IPS-15b (cell line): ENCODE measurements around the gene CNGA3.

ENCODE experiments used
- H3K27me3 ChIP-seq: one replicate; pipeline ENCODE4 v1.6.1; 2013; ENCODE audit warnings: low read length; ENCODE audit not compliant: control insufficient read depth, insufficient read depth
- H3K36me3 ChIP-seq: one replicate; pipeline ENCODE4 v1.6.1; 2013; ENCODE audit warnings: low read length; ENCODE audit not compliant: control insufficient read depth, insufficient read depth
- H3K4me1 ChIP-seq: one replicate; pipeline ENCODE4 v1.6.1; 2013; ENCODE audit warnings: mild to moderate bottlenecking, low read length; ENCODE audit not compliant: control insufficient read depth, insufficient read depth
- H3K4me3 ChIP-seq: one replicate; pipeline ENCODE4 v1.5.1; 2013; ENCODE audit warnings: low read depth, low read length
- H3K9ac ChIP-seq: one replicate; pipeline ENCODE4 v1.6.1; 2013; ENCODE audit warnings: low read depth, mild to moderate bottlenecking, low read length
- H3K9me3 ChIP-seq: one replicate; pipeline ENCODE4 v1.6.1; 2013; ENCODE audit warnings: mild to moderate bottlenecking, low read length; ENCODE audit not compliant: control insufficient read depth, insufficient read depth

Gene CNGA3

GRCh38 chr2:98379311-98380202, 33.3 kb downstream of the CNGA3 start:
- Histone ChIP-seq H3K27me3 (no peaks in the 10 kb centered on the region), H3K9ac (no peak overlapping the region), H3K4me1 (no peaks in the 10 kb centered on the region), H3K4me3 (no peak overlapping the region), H3K36me3 (no peaks in the 10 kb centered on the region), H3K9me3 (no peaks in the 10 kb centered on the region)

- no peaks in the 10 kb centered on the region for H3K27me3 ChIP-seq
- no peaks in the 10 kb centered on the region for H3K36me3 ChIP-seq
- no peaks in the 10 kb centered on the region for H3K4me1 ChIP-seq
- no peak overlapping the region for H3K9ac ChIP-seq
- H3K9me3 ChIP-seq, result no peaks in the 10 kb centered on the region
- no peak overlapping the region for H3K4me3 ChIP-seq
These were observed 33.9 kb downstream of the CNGA3 start for GRCh38 chr2:98380203-98380535.

- no peaks in the 10 kb centered on the region for H3K36me3 ChIP-seq
- no peak overlapping the region for H3K9ac ChIP-seq
- no peaks in the 10 kb centered on the region for H3K4me1 ChIP-seq
- H3K27me3 ChIP-seq, result no peaks in the 10 kb centered on the region
- H3K9me3 ChIP-seq, result no peaks in the 10 kb centered on the region
- no peak overlapping the region for H3K4me3 ChIP-seq
These were observed 35.2 kb downstream of the CNGA3 start for GRCh38 chr2:98381494-98381893.

- no peaks in the 10 kb centered on the region for H3K27me3 ChIP-seq
- H3K9ac ChIP-seq, result no peak overlapping the region
- no peaks in the 10 kb centered on the region for H3K4me1 ChIP-seq
- H3K4me3 ChIP-seq, result no peak overlapping the region
- H3K36me3 ChIP-seq, result no peaks in the 10 kb centered on the region
- H3K9me3 ChIP-seq, result no peaks in the 10 kb centered on the region
These were observed 35.8 kb downstream of the CNGA3 start for GRCh38 chr2:98382086-98382485.

- H3K9ac ChIP-seq, result no peak overlapping the region
- H3K4me1 ChIP-seq, result no peaks in the 10 kb centered on the region
- H3K36me3 ChIP-seq, result no peaks in the 10 kb centered on the region
- H3K9me3 ChIP-seq, result no peaks in the 10 kb centered on the region
- H3K27me3 ChIP-seq, result no peaks in the 10 kb centered on the region
- no peak overlapping the region for H3K4me3 ChIP-seq
These were observed 36.5 kb downstream of the CNGA3 start for GRCh38 chr2:98382739-98383138.

GRCh38 chr2:98383166-98383565, 36.9 kb downstream of the CNGA3 start:
- Histone ChIP-seq H3K4me3 (no peak overlapping the region), H3K4me1 (no peaks in the 10 kb centered on the region), H3K36me3 (no peaks in the 10 kb centered on the region), H3K27me3 (no peaks in the 10 kb centered on the region), H3K9me3 (no peaks in the 10 kb centered on the region), H3K9ac (no peak overlapping the region)

- no peak overlapping the region for H3K9ac ChIP-seq
- H3K4me1 ChIP-seq, result no peaks in the 10 kb centered on the region
- H3K9me3 ChIP-seq, result no peaks in the 10 kb centered on the region
- H3K27me3 ChIP-seq, result no peaks in the 10 kb centered on the region
- no peaks in the 10 kb centered on the region for H3K36me3 ChIP-seq
- H3K4me3 ChIP-seq, result no peak overlapping the region
These were observed 38.9 kb downstream of the CNGA3 start for GRCh38 chr2:98385050-98385699.

- Histone ChIP-seq H3K27me3 (no peaks in the 10 kb centered on the region), H3K9ac (no peak overlapping the region), H3K4me3 (no peak overlapping the region), H3K9me3 (no peaks in the 10 kb centered on the region), H3K36me3 (no peaks in the 10 kb centered on the region), H3K4me1 (no peaks in the 10 kb centered on the region)
These were observed 41.2 kb downstream of the CNGA3 start for GRCh38 chr2:98387478-98387877.

- no peak overlapping the region for H3K4me3 ChIP-seq
- no peaks in the 10 kb centered on the region for H3K36me3 ChIP-seq
- H3K27me3 ChIP-seq, result no peaks in the 10 kb centered on the region
- H3K9me3 ChIP-seq, result no peaks in the 10 kb centered on the region
- no peak overlapping the region for H3K9ac ChIP-seq
- no peaks in the 10 kb centered on the region for H3K4me1 ChIP-seq
These were observed 41.8 kb downstream of the CNGA3 start for GRCh38 chr2:98388081-98388480.

- Histone ChIP-seq H3K4me1 (no peaks in the 10 kb centered on the region), H3K9me3 (no peaks in the 10 kb centered on the region), H3K36me3 (no peaks in the 10 kb centered on the region), H3K9ac (no peak overlapping the region), H3K4me3 (no peak overlapping the region), H3K27me3 (no peaks in the 10 kb centered on the region)
These were observed 42.5 kb downstream of the CNGA3 start for GRCh38 chr2:98388601-98389250.

- H3K9me3 ChIP-seq, result no peaks in the 10 kb centered on the region
- H3K36me3 ChIP-seq, result no peaks in the 10 kb centered on the region
- H3K27me3 ChIP-seq, result no peaks in the 10 kb centered on the region
- no peak overlapping the region for H3K9ac ChIP-seq
- no peak overlapping the region for H3K4me3 ChIP-seq
- no peaks in the 10 kb centered on the region for H3K4me1 ChIP-seq
These were observed 43.0 kb downstream of the CNGA3 start for GRCh38 chr2:98389251-98389605.
